HAP-1 (cell line): ENCODE data around the gene ALG9.

ENCODE experiments used
- DNase-seq, 2 experiments: peaks; one replicate each; pipeline ENCODE4 v3.0.0-alpha.2; 2016 to 2020; ENCODE audit warnings: low spot score in 2 of 2
- H3K27me3 ChIP-seq: fragments of 250-450 bp; sonication (Bioruptor Pico); 2 replicates; pipeline ENCODE4 v1.5.1; 2020; ENCODE audit warnings: low read depth, mild to moderate bottlenecking, moderate library complexity
- H3K36me3 ChIP-seq: fragments of 250-450 bp; sonication (Bioruptor Pico); replicated peaks from 2 replicates; pipeline ENCODE4 v1.5.1; 2020; ENCODE audit warnings: mild to moderate bottlenecking
- H3K4me1 ChIP-seq: fragments of 250-450 bp; sonication (Bioruptor Pico); 2 replicates; pipeline ENCODE4 v1.5.1; 2020; ENCODE audit warnings: mild to moderate bottlenecking
- H3K4me3 ChIP-seq: fragments of 250-450 bp; sonication (Bioruptor Pico); 2 replicates; pipeline ENCODE4 v1.5.1; 2020; ENCODE audit warnings: mild to moderate bottlenecking, moderate library complexity
- H3K9me3 ChIP-seq: fragments of 250-450 bp; sonication (Bioruptor Pico); 2 replicates; pipeline ENCODE4 v1.5.1; 2020; ENCODE audit warnings: mild to moderate bottlenecking, moderate library complexity
- in situ Hi-C: fragments of 300-500 bp; cut with MboI; formaldehyde crosslinking; loops from 3 replicates; pipeline ENCODE4 v1.14.3; 2020; ENCODE audit warnings: low sequenced_read_pairs, inconsistent platforms, mixed read lengths

The ALG9 gene

DNA sequence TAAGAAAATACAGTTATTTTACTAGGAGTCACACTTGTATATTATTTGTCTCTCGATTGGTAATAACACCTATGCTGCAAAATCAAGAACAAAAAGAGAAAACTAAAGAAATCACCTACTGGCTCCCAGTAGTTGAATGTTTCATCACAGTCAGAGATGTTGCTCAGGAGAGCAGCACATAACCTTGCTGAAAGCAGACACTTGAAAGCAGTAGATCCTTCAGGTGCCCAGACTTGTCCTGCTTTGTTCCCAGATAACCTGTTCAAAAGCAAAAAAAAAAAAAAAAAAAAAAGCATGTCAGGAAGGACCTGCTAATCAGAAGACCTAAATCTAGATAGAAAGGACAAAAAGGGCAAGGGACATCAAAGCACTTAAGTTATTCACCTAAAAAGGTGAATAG is 1.3 kb downstream of the ALG9 start:
- no peak for DNase-seq

GRCh38 chr11:111860257-111860656 is 11.1 kb downstream of the ALG9 start:
- no peaks in the 10 kb centered on the region for H3K4me1 ChIP-seq
- H3K4me3 ChIP-seq, result no peak overlapping the region
- in situ Hi-C loops, result no loop called here
- no peak for DNase-seq
- H3K36me3 ChIP-seq, result peaks cover 4% of the 10 kb centered on the region; the same call in 1 of the 2 replicates
- H3K27me3 ChIP-seq, result no peaks in the 10 kb centered on the region
- H3K9me3 ChIP-seq, result no peaks in the 10 kb centered on the region

More for the DNA sequence above, 1.3 kb downstream of the ALG9 start:
- H3K9me3 ChIP-seq, result no peaks in the 10 kb centered on the region
- H3K4me1 ChIP-seq, result peaks cover 2% of the 10 kb centered on the region; the same call in 1 of the 2 replicates
- no peaks in the 10 kb centered on the region for H3K27me3 ChIP-seq
- H3K4me3 ChIP-seq, result peak overlapping the region; percentile 72; the same call in 1 of the 2 replicates
- in situ Hi-C loops, result loop anchor here (10.0 kb wide), 1 partner anchor 215 kb away; the partner anchor contains the start of genes SDHD and TIMM8B
- H3K36me3 ChIP-seq, result peaks cover 4% of the 10 kb centered on the region

GRCh38 chr11:111855506-111855905 is 15.9 kb downstream of the ALG9 start:
- Histone ChIP-seq H3K4me1 (no peaks in the 10 kb centered on the region), H3K4me3 (no peak overlapping the region), H3K9me3 (no peaks in the 10 kb centered on the region), H3K27me3 (no peaks in the 10 kb centered on the region), H3K36me3 (peaks cover 11% of the 10 kb centered on the region)
- DNase-seq, result no peak
- in situ Hi-C loops, result no loop called here

- in situ Hi-C loops, result no loop called here
- H3K4me3 ChIP-seq, result no peak overlapping the region
- no peak for DNase-seq
- no peaks in the 10 kb centered on the region for H3K9me3 ChIP-seq
- H3K4me1 ChIP-seq, result no peaks in the 10 kb centered on the region
- H3K27me3 ChIP-seq, result no peaks in the 10 kb centered on the region
- peaks cover 7% of the 10 kb centered on the region; the same call in 1 of the 2 replicates for H3K36me3 ChIP-seq
Observed at GRCh38 chr11:111852103-111852502, 19.3 kb downstream of the ALG9 start.

GRCh38 chr11:111851636-111852035 is 19.7 kb downstream of the ALG9 start:
- no peaks in the 10 kb centered on the region for H3K9me3 ChIP-seq
- no peak overlapping the region for H3K4me3 ChIP-seq
- no peak for DNase-seq
- H3K36me3 ChIP-seq, result peaks cover 7% of the 10 kb centered on the region; the same call in 1 of the 2 replicates
- in situ Hi-C loops, result no loop called here
- H3K4me1 ChIP-seq, result no peaks in the 10 kb centered on the region
- no peaks in the 10 kb centered on the region for H3K27me3 ChIP-seq

DNA sequence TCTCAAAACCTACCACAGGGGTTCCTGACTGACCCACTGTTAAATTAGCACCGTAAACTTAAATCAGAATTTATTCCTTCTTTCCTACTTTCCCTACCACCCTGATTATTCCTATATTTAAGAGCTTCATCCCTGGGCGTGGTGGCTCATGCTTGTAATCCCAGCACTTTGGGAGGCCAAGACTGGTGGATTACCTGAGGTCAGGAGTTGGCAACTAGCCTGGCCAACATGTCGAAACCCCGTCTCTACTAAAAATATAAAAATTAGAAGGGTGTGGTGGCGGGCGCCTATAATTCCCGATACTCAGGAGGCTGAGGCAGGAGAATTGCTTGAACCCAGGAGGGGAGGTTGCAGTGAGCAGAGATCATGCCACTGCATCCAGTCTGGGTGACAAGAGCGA is 20.3 kb downstream of the ALG9 start:
- Histone ChIP-seq H3K27me3 (no peaks in the 10 kb centered on the region), H3K4me1 (no peaks in the 10 kb centered on the region), H3K9me3 (no peaks in the 10 kb centered on the region), H3K36me3 (peaks cover 7% of the 10 kb centered on the region; the same call in 1 of the 2 replicates), H3K4me3 (no peak overlapping the region)
- in situ Hi-C loops, result no loop called here
- no peak for DNase-seq

- H3K9me3 ChIP-seq, result no peaks in the 10 kb centered on the region
- H3K27me3 ChIP-seq, result no peaks in the 10 kb centered on the region
- peaks cover 7% of the 10 kb centered on the region; the same call in 1 of the 2 replicates for H3K36me3 ChIP-seq
- H3K4me3 ChIP-seq, result no peak overlapping the region
- in situ Hi-C loops, result no loop called here
- no peaks in the 10 kb centered on the region for H3K4me1 ChIP-seq
- DNase-seq, result no peak
Observed at GRCh38 chr11:111849631-111850030, 21.8 kb downstream of the ALG9 start.

GRCh38 chr11:111846636-111847035 is 24.7 kb downstream of the ALG9 start:
- Histone ChIP-seq H3K36me3 (no peaks in the 10 kb centered on the region), H3K9me3 (no peaks in the 10 kb centered on the region), H3K27me3 (no peaks in the 10 kb centered on the region), H3K4me3 (no peak overlapping the region), H3K4me1 (no peaks in the 10 kb centered on the region)
- in situ Hi-C loops, result no loop called here
- DNase-seq, result no peak

- no peak for DNase-seq
- H3K4me3 ChIP-seq, result no peak overlapping the region
- in situ Hi-C loops, result no loop called here
- H3K36me3 ChIP-seq, result no peaks in the 10 kb centered on the region
- H3K27me3 ChIP-seq, result no peaks in the 10 kb centered on the region
- no peaks in the 10 kb centered on the region for H3K9me3 ChIP-seq
- no peaks in the 10 kb centered on the region for H3K4me1 ChIP-seq
Observed at GRCh38 chr11:111846063-111846462, 25.3 kb downstream of the ALG9 start.

DNA sequence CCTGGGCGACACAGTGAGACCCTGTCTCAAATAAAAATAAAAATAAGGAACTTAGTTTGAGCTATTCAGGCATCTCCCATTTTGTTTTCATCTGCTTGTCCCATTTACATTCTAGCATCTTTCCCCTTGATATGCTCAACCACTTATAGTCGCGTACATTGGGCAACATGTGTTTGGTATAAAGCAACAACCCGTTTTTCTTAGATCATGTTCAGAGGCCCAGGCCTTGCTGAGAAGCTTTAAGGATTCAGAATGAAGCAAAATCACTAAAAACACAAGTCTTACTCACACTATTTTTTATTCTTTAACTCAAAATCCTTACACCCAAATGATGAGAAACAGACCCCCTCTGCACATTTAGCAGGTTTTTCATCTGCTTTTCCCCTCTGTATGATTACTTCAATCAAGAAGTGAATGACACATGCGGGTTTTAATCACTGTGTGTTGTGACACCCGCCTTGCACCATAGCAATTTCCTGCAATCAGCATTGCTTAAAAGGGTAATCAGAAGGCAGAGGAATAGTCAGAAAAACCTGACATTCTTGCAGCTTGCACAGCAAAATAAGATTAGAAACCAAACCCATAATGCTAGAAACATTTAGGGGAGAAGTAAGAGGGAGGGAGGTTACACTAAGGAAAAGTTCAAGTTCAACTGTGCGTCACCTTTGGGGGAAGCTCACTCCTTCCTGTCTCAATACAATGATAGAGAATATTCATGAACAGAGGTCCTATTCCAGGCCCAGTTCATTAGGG is 25.9 kb downstream of the ALG9 start:
- no peak overlapping the region for H3K4me3 ChIP-seq
- no peaks in the 10 kb centered on the region for H3K9me3 ChIP-seq
- H3K4me1 ChIP-seq, result no peaks in the 10 kb centered on the region
- no peak for DNase-seq
- no peaks in the 10 kb centered on the region for H3K36me3 ChIP-seq
- H3K27me3 ChIP-seq, result no peaks in the 10 kb centered on the region
- in situ Hi-C loops, result no loop called here

- H3K36me3 ChIP-seq, result no peaks in the 10 kb centered on the region
- DNase-seq, result no peak
- in situ Hi-C loops, result loop anchor here (5.0 kb wide), 1 partner anchor 241 kb away; the partner anchor contains the start of gene SIK2
- H3K9me3 ChIP-seq, result no peaks in the 10 kb centered on the region
- H3K4me1 ChIP-seq, result no peaks in the 10 kb centered on the region
- no peak overlapping the region for H3K4me3 ChIP-seq
- no peaks in the 10 kb centered on the region for H3K27me3 ChIP-seq
Observed at GRCh38 chr11:111843661-111844060, 27.7 kb downstream of the ALG9 start.

DNA sequence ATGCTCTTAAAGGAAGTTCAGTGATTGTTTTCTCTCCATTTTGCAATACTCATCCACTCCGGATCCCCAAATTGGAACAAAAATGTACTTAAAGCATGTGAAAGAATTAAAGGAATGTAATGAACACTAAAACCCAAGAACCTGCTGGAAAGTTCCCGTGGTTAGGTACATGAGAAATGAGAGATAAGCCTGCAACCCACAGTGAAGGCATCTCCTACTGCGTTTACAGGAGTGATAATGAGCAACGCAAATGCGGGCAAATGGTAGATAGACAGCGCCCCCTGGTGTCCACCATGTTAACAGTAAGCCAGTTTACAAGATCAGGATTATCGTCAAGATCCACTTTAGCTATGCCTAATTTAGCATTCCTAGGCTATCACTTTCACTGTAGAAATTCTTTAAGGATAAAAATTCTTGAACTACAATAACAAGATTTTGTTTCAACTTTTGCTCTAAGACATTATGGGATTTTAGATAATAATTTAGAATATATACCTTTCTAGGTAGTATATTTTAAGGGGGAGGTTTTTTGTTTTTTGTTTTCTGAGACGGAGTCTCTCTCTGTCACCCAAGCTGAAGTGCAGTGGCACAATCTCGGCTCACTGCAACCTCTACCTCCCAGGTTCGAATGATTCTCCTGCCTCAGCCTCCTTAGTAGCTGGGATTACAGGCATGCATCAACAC is 29.9 kb downstream of the ALG9 start:
- Histone ChIP-seq H3K4me3 (no peak overlapping the region), H3K36me3 (no peaks in the 10 kb centered on the region), H3K4me1 (no peaks in the 10 kb centered on the region), H3K27me3 (no peaks in the 10 kb centered on the region), H3K9me3 (no peaks in the 10 kb centered on the region)
- in situ Hi-C loops, result loop anchor here (5.0 kb wide), 1 partner anchor 239 kb away; the partner anchor contains the start of gene SIK2
- peak; percentile 70 to 92 for DNase-seq

- in situ Hi-C loops, result loop anchor here (5.0 kb wide), 1 partner anchor 238 kb away; the partner anchor contains the start of gene SIK2
- DNase-seq, result no peak
Observed at GRCh38 chr11:111840143-111840542, 31.2 kb downstream of the ALG9 start.

DNA sequence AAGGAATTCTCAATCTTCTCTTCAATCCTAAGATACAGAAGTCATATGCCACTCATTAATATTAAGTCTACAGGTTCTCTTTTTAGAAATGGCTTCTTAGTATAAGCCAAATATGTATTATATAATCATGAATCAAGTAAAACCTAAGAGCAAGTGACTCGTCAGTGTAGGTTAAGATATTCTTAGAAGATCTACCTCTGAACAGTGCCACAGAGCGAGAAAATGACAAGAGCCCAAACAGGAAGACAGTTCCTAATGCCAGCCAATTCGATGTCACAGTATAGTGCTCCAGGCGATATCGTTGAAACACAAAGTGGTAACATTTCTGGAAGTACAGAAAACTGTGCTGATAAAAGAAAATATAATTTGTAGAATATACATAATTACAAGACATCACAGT is 33.3 kb downstream of the ALG9 start:
- DNase-seq, result no peak
- Histone ChIP-seq H3K4me1 (no peaks in the 10 kb centered on the region), H3K27me3 (no peaks in the 10 kb centered on the region), H3K9me3 (no peaks in the 10 kb centered on the region), H3K36me3 (no peaks in the 10 kb centered on the region), H3K4me3 (no peak overlapping the region)
- in situ Hi-C loops, result no loop called here

More at GRCh38 chr11:111840143-111840542, 31.2 kb downstream of the ALG9 start:
- no peak overlapping the region for H3K4me3 ChIP-seq
- no peaks in the 10 kb centered on the region for H3K27me3 ChIP-seq
- H3K4me1 ChIP-seq, result no peaks in the 10 kb centered on the region
- no peaks in the 10 kb centered on the region for H3K36me3 ChIP-seq
- no peaks in the 10 kb centered on the region for H3K9me3 ChIP-seq
